HUES6 (cell line): ENCODE measurements around the gene CMIP.
A peak's percentile ranks its signal among the peaks of the same experiment; 100 is the strongest.

ENCODE experiments used
- H3K27ac ChIP-seq: 2 replicates; pipeline ENCODE4 v1.7.0; 2013; ENCODE audit warnings: low read depth, mild to moderate bottlenecking, low read length, inconsistent platforms
- H3K27me3 ChIP-seq: 2 replicates; pipeline ENCODE4 v1.6.1; 2013; ENCODE audit warnings: low read length; ENCODE audit not compliant: control insufficient read depth, insufficient read depth
- H3K36me3 ChIP-seq: 2 replicates; pipeline ENCODE4 v1.6.1; 2013; ENCODE audit warnings: low read length; ENCODE audit not compliant: control insufficient read depth, insufficient read depth
- H3K4me1 ChIP-seq: 2 replicates; pipeline ENCODE4 v1.6.1; 2013; ENCODE audit warnings: low read length; ENCODE audit not compliant: control insufficient read depth, insufficient read depth
- H3K4me3 ChIP-seq: 2 replicates; pipeline ENCODE4 v1.5.1; 2013; ENCODE audit warnings: low read depth, low read length
- H3K9ac ChIP-seq: one replicate; pipeline ENCODE4 v1.6.1; 2013; ENCODE audit warnings: mild to moderate bottlenecking, low read length
- H3K9me3 ChIP-seq: 2 replicates; pipeline ENCODE4 v1.6.1; 2013; ENCODE audit warnings: low read depth, low read length; ENCODE audit not compliant: control insufficient read depth, insufficient read depth

Gene CMIP

GRCh38 chr16:81700071-81700779, 255.6 kb downstream of the CMIP start:
- H3K36me3 ChIP-seq, result peaks cover 59% of the 10 kb centered on the region
- H3K27me3 ChIP-seq, result no peaks in the 10 kb centered on the region
- no peak overlapping the region for H3K27ac ChIP-seq
- no peak overlapping the region for H3K4me3 ChIP-seq
- no peaks in the 10 kb centered on the region for H3K9me3 ChIP-seq
- peaks cover 5% of the 10 kb centered on the region; the same call in 1 of the 2 replicates for H3K4me1 ChIP-seq
- H3K9ac ChIP-seq, result no peak overlapping the region

GRCh38 chr16:81700780-81701165, 256.2 kb downstream of the CMIP start:
- peaks cover 64% of the 10 kb centered on the region for H3K36me3 ChIP-seq
- H3K4me1 ChIP-seq, result peaks cover 5% of the 10 kb centered on the region; the same call in 1 of the 2 replicates
- H3K27ac ChIP-seq, result no peak overlapping the region
- no peak overlapping the region for H3K4me3 ChIP-seq
- H3K9ac ChIP-seq, result no peak overlapping the region
- no peaks in the 10 kb centered on the region for H3K27me3 ChIP-seq
- no peaks in the 10 kb centered on the region for H3K9me3 ChIP-seq

- H3K36me3 ChIP-seq, result peaks cover 69% of the 10 kb centered on the region
- no peak overlapping the region for H3K27ac ChIP-seq
- H3K27me3 ChIP-seq, result no peaks in the 10 kb centered on the region
- H3K9me3 ChIP-seq, result no peaks in the 10 kb centered on the region
- no peak overlapping the region for H3K9ac ChIP-seq
- H3K4me1 ChIP-seq, result peaks cover 5% of the 10 kb centered on the region; the same call in 1 of the 2 replicates
- no peak overlapping the region for H3K4me3 ChIP-seq
Observed at GRCh38 chr16:81701296-81701970, 256.8 kb downstream of the CMIP start.

GRCh38 chr16:81702506-81702905, 257.9 kb downstream of the CMIP start:
- Histone ChIP-seq H3K9me3 (no peaks in the 10 kb centered on the region), H3K27me3 (no peaks in the 10 kb centered on the region), H3K4me1 (peaks cover 5% of the 10 kb centered on the region; the same call in 1 of the 2 replicates), H3K9ac (no peak overlapping the region), H3K36me3 (peaks cover 71% of the 10 kb centered on the region), H3K27ac (no peak overlapping the region), H3K4me3 (no peak overlapping the region)

- Histone ChIP-seq H3K9me3 (no peaks in the 10 kb centered on the region), H3K36me3 (peaks cover 73% of the 10 kb centered on the region), H3K4me3 (no peak overlapping the region), H3K4me1 (peaks cover 5% of the 10 kb centered on the region; the same call in 1 of the 2 replicates), H3K27ac (no peak overlapping the region; the same call in 1 of the 2 replicates), H3K9ac (no peak overlapping the region), H3K27me3 (no peaks in the 10 kb centered on the region)
Observed at GRCh38 chr16:81703177-81704155, 258.9 kb downstream of the CMIP start.

GRCh38 chr16:81705261-81705660, 260.7 kb downstream of the CMIP start:
- Histone ChIP-seq H3K9ac (no peak overlapping the region), H3K36me3 (peaks cover 82% of the 10 kb centered on the region)

GRCh38 chr16:81706327-81707295, 262.0 kb downstream of the CMIP start:
- Histone ChIP-seq H3K9ac (no peak overlapping the region), H3K36me3 (peaks cover 75% of the 10 kb centered on the region), H3K9me3 (no peaks in the 10 kb centered on the region), H3K27me3 (no peaks in the 10 kb centered on the region), H3K4me3 (no peak overlapping the region), H3K4me1 (peaks cover 21% of the 10 kb centered on the region), H3K27ac (no peak overlapping the region)

More at GRCh38 chr16:81705261-81705660, 260.7 kb downstream of the CMIP start:
- Histone ChIP-seq H3K4me3 (no peak overlapping the region), H3K27ac (no peak overlapping the region), H3K9me3 (no peaks in the 10 kb centered on the region), H3K4me1 (peaks cover 11% of the 10 kb centered on the region; the same call in 1 of the 2 replicates), H3K27me3 (no peaks in the 10 kb centered on the region)

GRCh38 chr16:81707411-81708265, 263.0 kb downstream of the CMIP start:
- H3K36me3 ChIP-seq, result peaks cover 65% of the 10 kb centered on the region
- no peaks in the 10 kb centered on the region for H3K9me3 ChIP-seq
- no peaks in the 10 kb centered on the region for H3K27me3 ChIP-seq
- H3K9ac ChIP-seq, result no peak overlapping the region
- H3K4me1 ChIP-seq, result peaks cover 26% of the 10 kb centered on the region
- H3K4me3 ChIP-seq, result no peak overlapping the region
- H3K27ac ChIP-seq, result 0 out of 2 replicates have a peak overlapping the region, but pooled peaks have one; percentile 9

GRCh38 chr16:81708266-81709015, 263.8 kb downstream of the CMIP start:
- Histone ChIP-seq H3K4me3 (no peak overlapping the region), H3K36me3 (peaks cover 57% of the 10 kb centered on the region), H3K9ac (no peak overlapping the region), H3K27ac (no peak overlapping the region), H3K4me1 (peaks cover 28% of the 10 kb centered on the region), H3K27me3 (no peaks in the 10 kb centered on the region), H3K9me3 (no peaks in the 10 kb centered on the region)
